HG03064 (cell line): ENCODE measurements around the gene RMP24.
"Not testable (repeated sequence)": the region's sequence is repeated elsewhere in the genome, so short reads cannot be mapped to it uniquely, and the experiment has no call there.

ENCODE experiments used
- ATAC-seq: cut with Tn5 transposase; IDR thresholded peaks from one replicate; pipeline ENCODE4 v1.9.1; 2021; ENCODE audit warnings: low read depth; ENCODE audit not compliant: unreplicated experiment

Gene RMP24

GRCh38 chr18:35964319-35964718, 8.2 kb upstream of the RMP24 start:
- ATAC-seq, result no peak

DNA sequence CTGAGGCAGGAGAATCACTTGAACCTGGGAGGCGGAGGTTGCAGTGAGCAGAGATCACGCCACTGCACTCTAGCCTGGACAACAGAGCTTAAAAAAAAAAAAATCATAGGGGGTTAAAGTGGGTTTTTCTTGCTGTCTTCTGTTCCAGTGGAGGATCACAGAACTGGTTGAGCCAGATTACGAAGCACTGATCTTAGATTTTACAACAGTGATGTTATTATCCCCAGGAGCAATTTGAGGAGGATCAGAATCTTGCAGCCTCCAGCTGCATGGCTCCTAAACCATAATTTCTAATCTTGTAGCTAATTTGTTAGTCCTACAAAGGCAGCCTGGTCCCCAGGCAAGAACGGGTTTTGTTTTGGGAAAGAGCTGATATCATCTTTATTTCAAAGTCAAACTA, 4.6 kb upstream of the RMP24 start:
- not testable (repeated sequence) for ATAC-seq

DNA sequence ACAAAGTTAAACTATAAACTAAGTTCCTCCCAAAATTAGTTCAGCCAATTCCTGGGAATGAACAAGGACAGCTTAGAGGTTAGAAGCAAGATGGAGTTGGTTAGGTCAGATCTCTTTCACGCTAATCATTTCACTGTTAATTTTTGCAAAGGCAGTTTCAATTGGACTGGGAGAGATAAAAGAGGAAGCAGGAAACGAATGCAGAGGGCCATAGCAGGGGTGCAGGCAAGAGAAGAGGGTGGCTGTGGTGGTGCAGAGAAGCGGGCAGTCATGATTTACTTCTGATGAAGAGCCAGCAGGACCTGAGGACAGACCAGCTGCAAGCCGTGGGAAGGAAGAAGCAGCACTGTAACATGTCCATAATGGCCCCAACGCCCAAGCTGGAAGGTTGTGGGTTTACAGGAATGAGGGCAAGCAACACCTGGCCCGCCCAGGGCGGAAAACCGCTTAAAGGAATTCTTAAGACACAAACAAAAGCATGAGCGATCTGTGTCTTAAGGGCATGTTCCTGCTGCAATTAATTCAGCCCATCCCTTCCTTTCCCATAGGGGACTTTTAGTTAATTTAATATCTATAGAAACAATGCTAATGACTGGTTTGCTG, 4.1 kb upstream of the RMP24 start:
- ATAC-seq, result no peak

GRCh38 chr18:35969676-35970075, 2.8 kb upstream of the RMP24 start:
- no peak for ATAC-seq

DNA sequence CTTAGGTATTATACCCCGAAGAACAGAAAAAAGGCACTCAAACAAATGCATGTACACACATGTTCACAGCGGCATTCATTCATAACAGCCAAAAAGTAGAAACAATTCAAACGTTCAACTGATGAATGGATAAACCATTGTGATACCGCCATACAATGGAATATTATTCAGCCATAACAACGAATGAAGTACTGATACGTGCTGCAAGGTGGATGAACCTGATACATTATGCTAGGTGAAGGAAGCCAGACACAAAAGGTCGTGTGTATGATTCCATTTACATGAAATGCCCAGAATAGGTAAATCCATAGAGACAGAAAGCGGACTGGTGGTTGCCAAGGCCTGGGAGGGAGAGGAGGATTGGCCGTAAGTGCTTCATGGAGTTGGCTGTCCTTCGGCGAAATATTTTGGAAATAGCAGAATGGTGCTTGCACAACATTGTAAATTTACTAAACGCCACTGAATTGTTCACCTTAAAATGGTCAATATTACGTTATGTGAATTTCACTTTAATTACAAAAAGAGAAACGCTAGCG, 750 bp upstream of the RMP24 start:
- peak; percentile 2 for ATAC-seq

GRCh38 chr18:35973650-35974049, 1.2 kb downstream of the RMP24 start:
- ATAC-seq, result no peak

DNA sequence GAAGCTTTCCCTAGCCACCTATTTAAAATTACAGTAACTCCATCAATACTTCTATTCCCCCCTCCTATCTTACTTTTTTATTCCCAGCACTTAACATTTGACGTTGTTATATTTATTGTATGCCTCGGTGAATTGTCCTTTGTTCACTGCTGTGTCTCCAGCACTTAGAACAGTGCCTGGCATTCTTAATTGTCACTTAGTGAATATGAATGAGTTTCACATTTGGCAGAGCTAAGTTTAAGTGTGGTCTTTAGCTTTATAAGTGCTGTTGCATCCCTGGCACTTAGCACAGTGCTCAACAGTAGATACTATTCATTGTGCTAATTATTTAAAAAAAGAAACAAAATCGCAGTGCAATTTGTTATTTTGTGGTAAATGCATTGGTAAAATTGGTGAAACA, 1.7 kb downstream of the RMP24 start:
- no peak for ATAC-seq

GRCh38 chr18:35979112-35979511, 6.6 kb downstream of the RMP24 start:
- no peak for ATAC-seq

DNA sequence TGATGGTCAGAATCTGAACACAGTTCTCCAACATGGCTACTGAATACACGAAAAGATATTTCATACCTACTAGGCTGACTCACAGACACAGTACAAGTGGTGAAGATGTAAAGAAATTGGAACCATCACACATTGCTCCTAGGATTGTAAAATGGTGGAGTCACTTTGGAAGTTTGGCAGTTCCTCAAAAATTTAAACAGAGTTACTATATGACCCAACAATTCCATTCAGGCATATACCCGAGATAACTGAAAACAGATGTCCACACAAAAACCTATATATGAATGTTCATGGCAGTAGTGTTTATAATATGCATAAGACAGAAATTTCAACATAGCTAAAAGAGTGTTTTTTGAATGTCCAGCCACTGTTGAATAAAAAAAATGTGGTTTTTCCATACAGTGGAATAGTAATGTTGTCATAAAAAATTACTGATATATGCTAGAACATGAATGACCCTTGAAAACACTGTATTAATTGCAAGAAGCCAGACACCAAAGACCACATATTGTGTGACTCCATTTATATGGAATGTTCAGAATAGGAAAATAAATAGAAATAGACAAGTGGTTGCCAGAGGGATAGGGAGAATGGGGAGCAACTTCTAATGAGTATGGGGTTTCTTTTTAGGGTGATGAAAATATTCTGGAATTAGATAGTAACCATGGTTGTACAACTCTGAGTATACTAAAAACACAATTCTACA, 10.1 kb downstream of the RMP24 start:
- no peak for ATAC-seq

DNA sequence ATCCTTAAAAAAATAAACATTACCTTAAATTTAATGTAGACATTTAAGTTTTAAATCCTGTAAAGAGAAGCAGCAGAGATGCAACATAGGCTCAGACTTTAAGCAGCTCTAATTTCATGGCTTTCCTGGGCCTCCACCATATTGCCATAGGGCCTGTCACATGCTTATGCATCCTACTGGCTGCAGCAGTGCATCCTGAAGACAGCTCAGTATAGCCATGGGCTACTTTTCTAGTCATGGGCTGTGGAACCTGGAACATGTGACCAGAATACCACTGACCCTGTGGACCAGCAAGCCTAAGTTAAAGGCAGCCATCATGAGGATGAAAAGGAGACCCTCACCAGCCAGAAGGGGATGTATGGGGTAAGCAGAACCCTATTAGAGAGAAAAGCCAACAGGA, 10.7 kb downstream of the RMP24 start:
- no peak for ATAC-seq

- ATAC-seq, result no peak
Measured at GRCh38 chr18:35983818-35984217, 11.3 kb downstream of the RMP24 start.

- no peak for ATAC-seq
Measured at GRCh38 chr18:35991696-35992095, 19.2 kb downstream of the RMP24 start.

DNA sequence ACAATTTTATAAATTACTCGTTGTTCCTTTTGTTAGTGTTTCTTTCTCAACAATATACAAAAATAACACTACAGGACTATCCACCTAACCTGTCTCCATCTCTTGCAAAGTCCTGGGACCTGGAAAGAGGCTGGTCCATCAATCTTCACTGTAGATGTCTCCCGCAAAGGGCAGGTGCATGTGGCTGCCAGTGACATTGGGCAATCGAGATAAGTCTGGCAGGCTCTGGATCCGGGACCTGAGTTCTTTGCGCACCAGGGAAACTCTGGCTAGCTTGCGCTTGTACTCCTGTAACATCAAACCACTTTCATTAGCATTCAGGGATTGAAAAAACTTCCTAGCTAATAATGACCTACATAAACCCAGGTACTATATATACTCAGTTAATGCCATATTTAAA, 20.5 kb downstream of the RMP24 start:
- no peak for ATAC-seq

DNA sequence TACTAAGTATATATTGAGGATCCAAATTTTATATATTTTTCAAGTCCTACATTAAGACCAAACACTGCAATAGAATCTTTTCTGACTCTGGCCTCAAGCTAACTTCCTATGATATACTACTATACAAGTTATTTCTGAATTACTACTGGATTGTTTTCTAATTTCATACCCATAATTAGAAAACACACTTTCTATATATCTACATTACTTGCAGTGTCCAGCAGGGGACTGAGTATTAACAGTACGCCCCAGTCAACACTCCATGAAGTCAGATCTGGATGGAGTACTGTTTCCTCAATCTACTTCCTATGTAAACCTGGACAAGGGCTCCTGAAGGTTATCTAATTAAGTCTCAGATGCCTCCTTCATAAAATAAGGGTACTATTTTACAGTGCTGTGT, 26.5 kb downstream of the RMP24 start:
- ATAC-seq, result no peak

GRCh38 chr18:35999925-36000324, 27.4 kb downstream of the RMP24 start:
- ATAC-seq, result no peak

DNA sequence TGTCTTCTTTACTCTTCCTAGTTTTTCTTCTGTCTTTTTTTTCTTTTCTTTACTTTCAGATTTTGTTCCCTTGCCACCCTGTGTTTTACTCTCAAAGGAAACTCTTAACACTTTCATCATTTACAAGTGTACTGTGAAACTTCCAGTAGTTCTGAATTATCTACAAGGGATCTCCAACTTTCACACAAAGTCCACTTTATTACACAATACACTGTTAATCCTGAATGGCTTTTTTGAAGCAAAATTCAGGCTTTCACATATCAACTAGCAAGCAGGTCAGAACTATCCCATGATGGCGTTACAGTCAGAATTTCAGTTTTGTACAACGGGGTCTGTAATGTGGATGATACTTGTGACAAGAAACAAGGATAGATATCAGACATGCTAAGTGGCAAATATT, 34.5 kb downstream of the RMP24 start:
- ATAC-seq, result no peak

DNA sequence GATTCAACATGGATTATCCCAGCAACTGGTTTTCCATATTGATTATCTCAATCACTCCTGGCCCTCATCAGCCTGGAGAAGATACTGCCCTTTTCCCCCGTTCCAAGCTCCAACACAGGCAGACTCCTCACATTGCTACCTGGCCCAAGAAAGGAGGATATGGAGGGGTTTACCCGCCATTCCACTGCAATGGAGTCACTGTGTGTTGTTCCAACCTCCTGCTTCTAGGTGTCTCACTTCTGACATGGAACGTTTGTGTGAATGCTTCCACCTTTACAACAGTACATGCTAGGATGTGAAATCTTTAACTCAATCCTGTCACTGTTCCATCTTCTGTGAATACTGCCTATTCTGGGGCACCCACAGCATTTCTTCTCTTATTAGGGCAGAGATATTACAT, 36.7 kb downstream of the RMP24 start:
- no peak for ATAC-seq

DNA sequence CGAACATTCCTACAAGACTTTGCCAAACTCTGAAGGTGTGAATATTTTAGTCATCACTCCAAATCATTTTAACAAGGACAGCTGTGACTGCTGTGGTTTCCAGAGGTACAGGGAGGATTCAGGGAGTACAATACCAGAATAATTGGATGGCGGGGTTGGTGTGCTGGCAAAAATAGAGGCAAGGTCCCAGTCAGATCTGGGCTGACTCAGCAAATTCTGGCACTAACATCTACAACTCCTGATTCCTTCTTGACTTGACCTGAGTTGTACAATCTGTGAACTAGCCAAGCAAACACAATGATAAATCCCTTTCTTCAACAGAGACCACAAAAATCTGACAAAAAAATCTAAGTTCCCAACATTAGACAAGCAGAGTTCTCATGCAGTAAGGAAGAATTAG, 40.4 kb downstream of the RMP24 start:
- no peak for ATAC-seq

DNA sequence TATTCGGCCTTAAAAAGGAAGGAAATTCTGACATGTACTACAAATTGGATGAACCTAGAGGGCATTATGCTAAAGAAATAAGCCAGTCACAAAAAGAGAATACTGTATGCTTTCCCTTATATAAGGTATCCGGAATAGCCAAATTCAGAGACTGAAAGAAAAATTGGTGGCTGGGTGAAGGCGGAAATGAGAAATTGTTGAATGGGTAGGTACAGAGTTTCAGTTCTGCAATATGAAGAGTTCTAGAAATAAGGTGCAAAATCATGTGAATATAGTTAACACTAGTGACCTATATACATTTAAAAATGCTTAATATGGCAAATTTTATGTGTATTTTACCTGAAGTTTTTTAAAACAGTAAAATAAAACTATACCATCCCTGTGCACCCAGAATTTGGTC, 43.1 kb downstream of the RMP24 start:
- peak; percentile 89 for ATAC-seq

GRCh38 chr18:36017232-36017631, 44.8 kb downstream of the RMP24 start:
- no peak for ATAC-seq

DNA sequence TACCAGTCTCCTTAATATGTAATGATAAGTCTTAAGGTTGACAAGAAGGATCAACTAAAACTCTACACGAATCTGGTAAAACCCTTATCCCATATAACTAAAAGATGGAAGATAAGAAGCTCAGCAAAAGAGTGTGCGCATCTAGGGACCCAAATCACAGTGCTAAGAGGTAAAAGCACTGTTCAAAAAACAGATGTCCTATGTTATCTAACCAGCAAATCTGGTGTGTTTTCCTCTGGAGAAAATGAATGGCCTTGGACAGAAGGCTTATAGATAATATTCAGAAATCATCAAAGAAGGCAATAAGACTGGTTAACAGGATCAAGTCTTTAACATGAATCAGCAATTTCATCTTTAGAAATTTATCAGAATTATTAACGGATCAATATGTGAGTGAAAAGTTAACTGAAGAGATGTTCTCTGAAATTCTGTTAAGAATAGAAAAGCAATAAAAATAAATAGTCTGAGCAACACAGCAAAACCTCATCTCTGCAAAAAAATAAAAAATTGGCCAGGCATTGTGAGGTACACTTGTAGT, 47.8 kb downstream of the RMP24 start:
- ATAC-seq, result no peak

DNA sequence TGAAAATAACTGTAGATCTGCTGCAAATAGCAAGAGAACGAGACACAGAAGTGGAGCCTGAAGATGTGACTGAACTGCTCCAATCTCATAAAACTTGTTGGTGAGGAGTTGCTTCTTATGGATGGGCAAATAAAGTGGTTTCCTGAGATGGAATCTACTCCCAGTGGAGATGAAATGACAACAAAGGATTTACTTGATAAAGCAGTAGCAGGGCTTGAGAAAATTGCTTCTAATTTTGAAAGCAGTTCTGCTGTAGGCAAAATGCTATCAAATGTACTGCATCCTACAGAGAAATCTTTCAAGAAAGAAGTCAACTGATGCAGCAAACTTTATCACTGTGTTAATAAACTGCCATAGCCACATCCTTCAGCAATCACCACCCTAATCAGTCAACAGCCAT, 50.9 kb downstream of the RMP24 start:
- no peak for ATAC-seq
